Measurements from ENCODE around the gene SPINK4.

GRCh38 chr9:33223696-33224095 is 16.3 kb upstream of the SPINK4 start:
- TF ChIP-seq POLR2AphosphoS5 (IDR thresholded peaks at IDR 0.05; ENCODE audit: low read depth, low read length) (no peak), TAF1 (IDR thresholded peaks at IDR 0.05; ENCODE audit: low read depth, low read length) (no peak), PAX5 (IDR thresholded peaks at IDR 0.05; ENCODE audit: insufficient read depth, low read length, severe bottlenecking) (no peak), POLR2A (IDR thresholded peaks at IDR 0.05; ENCODE audit: low read depth, low read length) (no peak), POU2F2 (IDR thresholded peaks at IDR 0.05; ENCODE audit: low read depth, low read length) (no peak), SPI1 (IDR thresholded peaks at IDR 0.05; ENCODE audit: low read depth, low read length) (no peak)
